ENCODE results near the gene DPEP3. TPM values are rescaled to one million over a fixed set of nuclear protein-coding genes. Genes with fewer than 3 reads are reported as not detected.

Gene DPEP3
- total and polyA plus RNA-seq, 2 donors (not counting 1 experiment from before 2014, with no cell fraction given): 1.9 to 2.0 TPM

DNA sequence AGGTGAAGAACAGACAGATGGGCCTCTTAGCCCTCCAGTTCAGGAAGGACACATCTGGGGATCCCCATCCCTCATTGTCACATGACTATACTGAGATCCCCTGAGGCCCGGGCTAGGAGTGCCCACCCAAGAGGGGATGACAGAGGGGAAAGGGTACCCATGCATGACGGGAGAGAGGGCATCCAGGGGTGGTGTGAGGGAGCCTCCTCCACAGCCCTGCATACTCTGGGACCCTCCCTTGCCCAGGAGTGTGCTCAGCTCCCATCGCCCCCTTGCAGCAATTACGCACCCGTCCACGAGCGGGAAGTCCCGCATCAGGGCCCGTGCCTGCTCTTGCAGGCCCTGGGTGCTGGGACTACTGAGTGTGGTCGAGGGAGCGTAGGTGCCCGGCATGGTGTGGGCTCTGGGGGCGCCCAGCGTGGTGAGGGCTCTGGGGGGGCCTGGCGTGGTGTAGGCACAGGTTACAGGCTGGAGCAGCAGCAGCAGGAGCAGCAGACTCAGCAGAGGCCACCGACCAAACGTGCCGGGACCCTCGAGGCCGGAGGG is 12.4 kb upstream of the DPEP3 start:
- Histone ChIP-seq H3K4me2 (replicated peaks; ENCODE audit: low read depth, low read length, poor library complexity, severe bottlenecking) (peak overlapping the region; percentile 77), H3K79me2 (ENCODE audit: control insufficient read depth, insufficient read depth, low read length) (peaks cover 48% of the 10 kb centered on the region), H2AFZ (ENCODE audit: insufficient read depth, low read depth, low read length, poor library complexity, severe bottlenecking) (peak overlapping the region; percentile 40), H3K4me3 (ENCODE audit: control extremely low read depth in 1 of 5, extremely low read depth in 1 of 5, insufficient read depth in 1 of 5, low read depth in 2 of 5, low read length in 4 of 5) (peak overlapping the region in 2 of 5 experiments; percentile 18 to 28), H3K27ac (ENCODE audit: low read length in 2 of 2) (peak overlapping the region; percentile 86 to 89), H3K36me3 (replicated peaks in 1 of 2; ENCODE audit: control extremely low read depth in 1 of 2, control insufficient read depth in 1 of 2, extremely low read depth in 1 of 2, insufficient read depth in 2 of 2, low read length in 1 of 2) (peaks cover 0 to 21% of the 10 kb centered on the region in 2 experiments), H3K9ac (ENCODE audit: low read length) (peak overlapping the region; percentile 54), H3K4me1 (ENCODE audit: control insufficient read depth in 2 of 2, insufficient read depth in 2 of 2, low read length in 2 of 2) (peaks cover 43 to 53% of the 10 kb centered on the region in 2 donors), H3K27me3 (replicated peaks in 1 of 4; ENCODE audit: control extremely low read depth in 1 of 4, control insufficient read depth in 3 of 4, insufficient read depth in 4 of 4, low read length in 3 of 4) (no peaks in the 10 kb centered on the region), H3K9me3 (ENCODE audit: control extremely low read depth in 1 of 3, control insufficient read depth in 2 of 3, insufficient read depth in 1 of 3, low read length in 2 of 3) (peaks cover 0 to 4% (median 0%) of the 10 kb centered on the region in 3 donors), H4K20me1 (ENCODE audit: control insufficient read depth, insufficient read depth, low read length, poor library complexity, severe bottlenecking) (peaks cover 10% of the 10 kb centered on the region)
- H3K4me3 Mint-ChIP-seq: peak overlapping the region; percentile 82
- intact Hi-C loops (cut with micrococcal nuclease): loop anchor here (1.0 to 5.0 kb wide), 9 partner anchors 7 to 475 kb away; partner anchors contain the start of genes DDX28, DUS2, PSKH1 and PSMB10
- no peak for DNase-seq
- H3K27ac Mint-ChIP-seq: peak overlapping the region; percentile 99
- TF ChIP-seq EZH2 (IDR thresholded peaks at IDR 0.05; ENCODE audit: borderline replicate concordance, insufficient read depth, low read depth, low read length, poor library complexity, severe bottlenecking): no peak
- TF ChIP-seq, protein P1, sequence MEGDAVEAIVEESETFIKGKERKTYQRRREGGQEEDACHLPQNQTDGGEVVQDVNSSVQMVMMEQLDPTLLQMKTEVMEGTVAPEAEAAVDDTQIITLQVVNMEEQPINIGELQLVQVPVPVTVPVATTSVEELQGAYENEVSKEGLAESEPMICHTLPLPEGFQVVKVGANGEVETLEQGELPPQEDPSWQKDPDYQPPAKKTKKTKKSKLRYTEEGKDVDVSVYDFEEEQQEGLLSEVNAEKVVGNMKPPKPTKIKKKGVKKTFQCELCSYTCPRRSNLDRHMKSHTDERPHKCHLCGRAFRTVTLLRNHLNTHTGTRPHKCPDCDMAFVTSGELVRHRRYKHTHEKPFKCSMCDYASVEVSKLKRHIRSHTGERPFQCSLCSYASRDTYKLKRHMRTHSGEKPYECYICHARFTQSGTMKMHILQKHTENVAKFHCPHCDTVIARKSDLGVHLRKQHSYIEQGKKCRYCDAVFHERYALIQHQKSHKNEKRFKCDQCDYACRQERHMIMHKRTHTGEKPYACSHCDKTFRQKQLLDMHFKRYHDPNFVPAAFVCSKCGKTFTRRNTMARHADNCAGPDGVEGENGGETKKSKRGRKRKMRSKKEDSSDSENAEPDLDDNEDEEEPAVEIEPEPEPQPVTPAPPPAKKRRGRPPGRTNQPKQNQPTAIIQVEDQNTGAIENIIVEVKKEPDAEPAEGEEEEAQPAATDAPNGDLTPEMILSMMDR (IDR thresholded peaks at IDR 0.05): no peak
- peaks cover 67% of the 10 kb centered on the region for H3K4me1 Mint-ChIP-seq
- CTCF ChIA-PET: interaction anchor here (0.6 to 28.7 kb wide), 9 partner anchors 9 to 412 kb away, joined by 3 to 320 read pairs (median 7); partner anchors contain the start of genes DDX28 and DUS2
- H3K27me3 Mint-ChIP-seq: no peaks in the 10 kb centered on the region
- POLR2A ChIA-PET: interaction anchor here (0.6 to 1.2 kb wide), 3 partner anchors 13 to 134 kb away, joined by 3 to 6 read pairs (median 3); no protein-coding TSS in a partner anchor
- ATAC-seq (ENCODE audit: low read depth): no peak
- H3K9me3 Mint-ChIP-seq (ENCODE audit: insufficient read depth): no peaks in the 10 kb centered on the region
- WGBS (ENCODE audit: insufficient coverage): 64% methylated on average over 18 of the region's 20 CpGs

DNA sequence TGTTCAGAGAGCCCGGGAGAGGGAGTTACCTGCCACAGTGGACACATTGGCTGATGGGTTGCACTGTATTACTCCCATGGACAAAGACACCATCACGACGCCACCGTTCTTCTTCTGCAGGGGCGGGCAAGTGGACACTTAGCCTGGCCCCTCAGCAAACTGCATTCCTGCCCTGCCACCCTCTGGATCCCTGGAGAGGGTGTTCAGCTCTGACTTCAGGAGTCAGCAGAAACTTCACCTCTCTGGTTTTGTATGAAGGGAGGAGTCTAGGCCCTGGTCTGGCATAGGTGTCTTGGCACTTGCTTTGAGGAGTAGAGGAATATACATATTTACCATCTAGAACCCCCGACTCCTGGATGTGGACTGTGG is 9.7 kb upstream of the DPEP3 start:
- Histone ChIP-seq H3K4me3 (ENCODE audit: control extremely low read depth in 1 of 5, extremely low read depth in 1 of 5, insufficient read depth in 1 of 5, low read depth in 2 of 5, low read length in 4 of 5) (no peak overlapping the region), H3K79me2 (ENCODE audit: control insufficient read depth, insufficient read depth, low read length) (peaks cover 31% of the 10 kb centered on the region), H3K27me3 (replicated peaks in 1 of 4; ENCODE audit: control extremely low read depth in 1 of 4, control insufficient read depth in 3 of 4, insufficient read depth in 4 of 4, low read length in 3 of 4) (no peaks in the 10 kb centered on the region), H3K9me3 (ENCODE audit: control extremely low read depth in 1 of 3, control insufficient read depth in 2 of 3, insufficient read depth in 1 of 3, low read length in 2 of 3) (no peaks in the 10 kb centered on the region), H3K4me2 (replicated peaks; ENCODE audit: low read depth, low read length, poor library complexity, severe bottlenecking) (no peak overlapping the region), H3K27ac (ENCODE audit: low read length in 2 of 2) (peak overlapping the region in 1 of 2 donors; percentile 43), H3K4me1 (ENCODE audit: control insufficient read depth in 2 of 2, insufficient read depth in 2 of 2, low read length in 2 of 2) (peaks cover 25 to 38% of the 10 kb centered on the region in 2 donors), H3K36me3 (replicated peaks in 1 of 2; ENCODE audit: control extremely low read depth in 1 of 2, control insufficient read depth in 1 of 2, extremely low read depth in 1 of 2, insufficient read depth in 2 of 2, low read length in 1 of 2) (peaks cover 0 to 16% of the 10 kb centered on the region in 2 experiments), H4K20me1 (ENCODE audit: control insufficient read depth, insufficient read depth, low read length, poor library complexity, severe bottlenecking) (peaks cover 10% of the 10 kb centered on the region), H2AFZ (ENCODE audit: insufficient read depth, low read depth, low read length, poor library complexity, severe bottlenecking) (no peak overlapping the region), H3K9ac (ENCODE audit: low read length) (no peak overlapping the region)
- no peak for ATAC-seq (ENCODE audit: low read depth)
- ChIA-PET CTCF (interaction anchor here (28.7 kb wide), 1 partner anchor 52 kb away, joined by 320 read pairs; no protein-coding TSS in a partner anchor), POLR2A (interaction anchor here (1.9 kb wide), 1 partner anchor 9 kb away, joined by 5 read pairs; the partner anchor contains the start of gene DPEP2)
- H3K4me1 Mint-ChIP-seq: peaks cover 54% of the 10 kb centered on the region
- H3K27me3 Mint-ChIP-seq: no peaks in the 10 kb centered on the region
- no peak for TF ChIP-seq EZH2 (IDR thresholded peaks at IDR 0.05; ENCODE audit: borderline replicate concordance, insufficient read depth, low read depth, low read length, poor library complexity, severe bottlenecking)
- TF ChIP-seq, protein P1 (IDR thresholded peaks at IDR 0.05): no peak
- no peak for DNase-seq
- H3K4me3 Mint-ChIP-seq: no peak overlapping the region
- intact Hi-C loops (cut with micrococcal nuclease): loop anchor here (5.0 kb wide), 2 partner anchors 98 to 473 kb away; partner anchors contain the start of gene PSKH1
- H3K9me3 Mint-ChIP-seq (ENCODE audit: insufficient read depth): no peaks in the 10 kb centered on the region
- H3K27ac Mint-ChIP-seq: peak overlapping the region; percentile 74
- WGBS (ENCODE audit: insufficient coverage): 84% methylated on average over 5 of the region's 6 CpGs
